ENCODE results near the gene SNX19.

DNA sequence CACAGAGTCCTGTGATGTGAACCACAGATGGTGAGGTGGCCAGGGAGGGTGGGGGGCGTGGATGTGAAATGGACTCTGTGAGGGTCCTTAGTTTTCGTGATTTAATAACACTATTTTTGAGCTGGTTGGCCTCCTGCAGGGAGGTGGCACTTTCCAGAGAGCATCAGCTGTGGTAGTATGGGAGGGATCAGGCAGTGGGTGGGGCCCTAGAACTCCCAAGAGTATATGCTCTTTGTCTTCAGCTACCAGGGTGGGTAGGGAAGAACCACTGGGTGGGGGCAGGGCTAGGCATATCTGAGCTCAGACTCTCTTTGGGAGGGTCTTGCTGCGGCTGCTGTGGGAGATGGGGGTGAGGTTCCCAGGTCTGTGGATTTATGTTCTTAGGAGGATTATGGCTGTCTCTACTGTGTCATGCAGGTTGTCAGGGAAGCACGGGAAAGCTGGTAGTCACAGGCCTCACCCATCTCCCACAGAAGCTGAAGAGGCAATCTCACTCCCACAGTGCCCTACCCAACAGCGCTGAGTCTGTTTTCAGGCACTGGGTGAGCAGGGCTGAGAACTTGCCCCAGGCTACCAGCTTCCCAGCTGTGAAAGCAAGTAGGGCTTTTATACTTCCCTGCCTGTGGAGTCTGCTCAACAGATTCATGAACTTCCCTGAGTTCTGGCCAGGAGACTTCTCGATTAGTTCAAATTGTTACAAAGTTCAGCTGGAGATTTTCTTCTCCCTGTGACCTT lies 47.9 kb upstream of the SNX19 start:
- TF ChIP-seq, protein P1, sequence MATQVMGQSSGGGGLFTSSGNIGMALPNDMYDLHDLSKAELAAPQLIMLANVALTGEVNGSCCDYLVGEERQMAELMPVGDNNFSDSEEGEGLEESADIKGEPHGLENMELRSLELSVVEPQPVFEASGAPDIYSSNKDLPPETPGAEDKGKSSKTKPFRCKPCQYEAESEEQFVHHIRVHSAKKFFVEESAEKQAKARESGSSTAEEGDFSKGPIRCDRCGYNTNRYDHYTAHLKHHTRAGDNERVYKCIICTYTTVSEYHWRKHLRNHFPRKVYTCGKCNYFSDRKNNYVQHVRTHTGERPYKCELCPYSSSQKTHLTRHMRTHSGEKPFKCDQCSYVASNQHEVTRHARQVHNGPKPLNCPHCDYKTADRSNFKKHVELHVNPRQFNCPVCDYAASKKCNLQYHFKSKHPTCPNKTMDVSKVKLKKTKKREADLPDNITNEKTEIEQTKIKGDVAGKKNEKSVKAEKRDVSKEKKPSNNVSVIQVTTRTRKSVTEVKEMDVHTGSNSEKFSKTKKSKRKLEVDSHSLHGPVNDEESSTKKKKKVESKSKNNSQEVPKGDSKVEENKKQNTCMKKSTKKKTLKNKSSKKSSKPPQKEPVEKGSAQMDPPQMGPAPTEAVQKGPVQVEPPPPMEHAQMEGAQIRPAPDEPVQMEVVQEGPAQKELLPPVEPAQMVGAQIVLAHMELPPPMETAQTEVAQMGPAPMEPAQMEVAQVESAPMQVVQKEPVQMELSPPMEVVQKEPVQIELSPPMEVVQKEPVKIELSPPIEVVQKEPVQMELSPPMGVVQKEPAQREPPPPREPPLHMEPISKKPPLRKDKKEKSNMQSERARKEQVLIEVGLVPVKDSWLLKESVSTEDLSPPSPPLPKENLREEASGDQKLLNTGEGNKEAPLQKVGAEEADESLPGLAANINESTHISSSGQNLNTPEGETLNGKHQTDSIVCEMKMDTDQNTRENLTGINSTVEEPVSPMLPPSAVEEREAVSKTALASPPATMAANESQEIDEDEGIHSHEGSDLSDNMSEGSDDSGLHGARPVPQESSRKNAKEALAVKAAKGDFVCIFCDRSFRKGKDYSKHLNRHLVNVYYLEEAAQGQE (IDR thresholded peaks at IDR 0.05; ENCODE audit: borderline replicate concordance) = no peak
- TF ChIP-seq POLR2AphosphoS5 (IDR thresholded peaks at IDR 0.05) = no peak
- TF ChIP-seq, protein P2, sequence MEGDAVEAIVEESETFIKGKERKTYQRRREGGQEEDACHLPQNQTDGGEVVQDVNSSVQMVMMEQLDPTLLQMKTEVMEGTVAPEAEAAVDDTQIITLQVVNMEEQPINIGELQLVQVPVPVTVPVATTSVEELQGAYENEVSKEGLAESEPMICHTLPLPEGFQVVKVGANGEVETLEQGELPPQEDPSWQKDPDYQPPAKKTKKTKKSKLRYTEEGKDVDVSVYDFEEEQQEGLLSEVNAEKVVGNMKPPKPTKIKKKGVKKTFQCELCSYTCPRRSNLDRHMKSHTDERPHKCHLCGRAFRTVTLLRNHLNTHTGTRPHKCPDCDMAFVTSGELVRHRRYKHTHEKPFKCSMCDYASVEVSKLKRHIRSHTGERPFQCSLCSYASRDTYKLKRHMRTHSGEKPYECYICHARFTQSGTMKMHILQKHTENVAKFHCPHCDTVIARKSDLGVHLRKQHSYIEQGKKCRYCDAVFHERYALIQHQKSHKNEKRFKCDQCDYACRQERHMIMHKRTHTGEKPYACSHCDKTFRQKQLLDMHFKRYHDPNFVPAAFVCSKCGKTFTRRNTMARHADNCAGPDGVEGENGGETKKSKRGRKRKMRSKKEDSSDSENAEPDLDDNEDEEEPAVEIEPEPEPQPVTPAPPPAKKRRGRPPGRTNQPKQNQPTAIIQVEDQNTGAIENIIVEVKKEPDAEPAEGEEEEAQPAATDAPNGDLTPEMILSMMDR (IDR thresholded peaks at IDR 0.05; ENCODE audit: poor library complexity, severe bottlenecking) = no peak
- no peak for TF ChIP-seq EP300 (conservative IDR thresholded peaks at IDR 0.05; ENCODE audit: poor library complexity, severe bottlenecking)
- TF ChIP-seq SMC3 (conservative IDR thresholded peaks at IDR 0.05; ENCODE audit: poor library complexity) = no peak
- TF ChIP-seq TAF1 (IDR thresholded peaks at IDR 0.05; ENCODE audit: low read depth) = no peak
- TF ChIP-seq MXI1 (conservative IDR thresholded peaks at IDR 0.05; ENCODE audit: poor library complexity, severe bottlenecking) = no peak
